ENCODE results near the gene TEX48. TPM values are rescaled to one million over a fixed set of nuclear protein-coding genes. Genes with fewer than 3 reads are reported as not detected.

TEX48 gene
- total RNA-seq, 1 donor from 2014 or later: not detected

DNA sequence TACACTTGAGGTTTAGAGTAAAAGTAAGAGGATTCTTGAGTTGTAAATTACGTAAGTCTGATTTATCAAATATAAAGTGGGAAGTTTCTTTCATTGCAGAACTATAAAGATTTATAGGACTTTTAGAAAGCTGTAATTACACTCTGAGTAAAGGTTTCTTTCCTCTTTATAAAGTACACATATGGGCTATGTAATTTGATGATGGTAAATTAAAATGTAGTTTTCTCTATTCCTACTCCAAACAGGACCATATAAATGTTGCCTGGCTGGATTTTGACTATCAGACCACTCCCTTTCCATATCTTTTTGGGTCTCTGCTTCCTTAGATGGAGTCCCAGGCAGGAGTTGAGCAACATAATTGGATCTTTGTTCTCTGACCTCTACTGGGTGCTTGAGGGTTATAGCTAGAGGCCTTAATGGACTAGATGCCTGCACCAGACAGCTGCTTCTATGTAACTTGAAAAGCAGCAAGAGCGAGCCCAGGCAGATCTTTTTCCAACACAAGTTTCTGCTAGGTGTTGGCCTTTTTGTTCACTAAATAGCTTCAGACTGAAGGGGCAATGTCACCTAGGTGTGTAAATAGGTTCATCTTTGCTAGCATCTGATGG is 11.4 kb upstream of the TEX48 start:
- no peak for DNase-seq

DNA sequence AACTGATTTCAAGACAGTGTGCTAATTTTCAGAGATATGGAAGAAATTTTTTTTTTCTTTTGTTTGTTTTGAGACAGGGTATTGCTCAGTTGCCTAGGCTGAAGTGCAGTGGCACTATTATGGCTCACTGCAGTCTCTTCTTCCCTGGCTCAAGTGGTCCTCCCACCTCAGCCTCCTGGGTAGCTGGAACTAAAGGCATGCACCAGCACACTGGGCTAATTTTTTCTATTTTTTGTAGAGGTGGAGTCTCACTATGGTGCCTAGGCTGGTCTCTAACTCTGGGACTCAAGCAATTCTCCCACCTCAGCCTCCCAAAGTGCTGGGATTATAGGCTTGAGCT is 9.9 kb upstream of the TEX48 start:
- DNase-seq: no peak

DNA sequence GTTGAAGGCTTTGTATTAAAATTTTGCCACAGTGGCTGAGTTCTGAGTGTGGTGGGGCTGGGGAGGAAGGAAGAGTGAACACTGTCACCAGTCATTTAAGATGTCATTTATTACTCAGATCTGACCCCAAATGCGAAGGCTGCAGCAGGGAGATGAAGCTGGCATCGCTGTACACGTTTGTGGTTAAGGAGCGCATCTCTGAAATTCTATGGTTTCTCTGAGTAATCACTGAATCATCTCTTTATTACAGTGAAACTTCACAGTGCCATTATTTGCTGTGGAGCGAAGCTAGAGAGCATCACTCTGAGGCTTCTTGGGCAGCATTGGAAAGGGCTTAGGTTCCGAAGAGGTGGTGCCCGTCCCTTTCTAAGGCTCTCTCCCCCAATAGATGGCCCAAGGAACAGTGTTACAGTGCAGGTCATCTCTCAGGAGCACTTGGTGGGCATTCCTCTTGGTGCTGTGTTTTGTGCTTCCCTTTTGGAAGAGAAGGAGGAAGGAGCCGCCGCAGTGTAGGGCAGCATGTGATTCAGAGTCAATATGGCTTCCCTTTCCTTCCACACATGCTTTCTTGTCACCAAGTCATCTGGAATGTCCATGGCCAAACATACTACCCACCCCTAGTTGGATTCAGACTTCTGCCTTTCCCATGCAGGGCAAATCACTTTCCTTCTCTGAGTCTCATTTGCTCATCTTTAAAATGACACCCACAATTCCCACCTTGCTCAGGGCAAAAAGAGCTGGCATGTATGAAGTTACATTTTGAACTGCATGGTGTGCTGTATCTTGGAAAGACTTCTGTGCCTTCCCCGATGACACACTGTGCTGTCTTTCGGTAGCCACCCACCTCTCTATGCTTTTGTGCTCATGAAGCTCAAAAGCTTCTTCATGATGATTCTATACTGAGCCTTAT is 9.3 kb upstream of the TEX48 start:
- peak; percentile 14 for DNase-seq

DNA sequence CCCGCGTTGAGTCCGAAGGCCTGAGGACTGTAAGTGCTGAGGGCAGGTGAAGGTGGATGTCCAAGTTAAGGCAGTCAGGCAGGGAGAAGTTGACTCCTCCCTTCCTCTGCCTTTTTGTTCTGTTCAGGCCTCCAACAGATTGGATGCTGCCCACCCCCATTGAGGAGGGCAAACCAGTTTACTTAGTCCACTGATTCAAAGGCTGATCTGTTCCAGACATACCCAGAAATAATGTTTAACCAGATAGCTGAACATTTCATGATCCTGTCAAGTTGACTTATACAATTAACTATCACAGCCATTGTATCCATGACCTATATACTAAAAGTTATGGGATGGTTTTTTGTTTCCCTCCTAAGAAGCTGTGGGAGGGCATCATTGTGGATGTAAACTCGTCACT is 8.3 kb upstream of the TEX48 start:
- no peak for DNase-seq

DNA sequence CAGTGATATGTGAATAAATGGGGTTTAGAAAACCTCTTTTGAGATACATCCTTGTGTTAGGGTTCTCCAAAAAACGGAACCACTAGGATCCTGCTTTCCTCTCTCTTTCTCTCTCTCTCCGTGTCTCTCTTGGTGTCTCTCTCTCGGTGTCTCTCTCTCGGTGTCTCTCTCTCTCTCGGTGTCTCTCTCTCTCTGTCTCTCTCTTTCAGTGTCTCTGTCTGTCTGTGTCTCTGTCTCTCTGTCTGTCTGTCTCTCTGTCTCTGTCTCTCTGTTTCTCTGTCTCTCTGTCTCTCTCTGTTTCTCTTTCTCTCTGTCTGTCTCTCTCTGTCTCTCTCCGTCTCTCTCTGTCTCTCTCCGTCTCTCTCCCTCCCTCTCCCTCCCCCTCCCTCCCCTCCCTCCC is 7.8 kb upstream of the TEX48 start:
- no peak for DNase-seq

DNA sequence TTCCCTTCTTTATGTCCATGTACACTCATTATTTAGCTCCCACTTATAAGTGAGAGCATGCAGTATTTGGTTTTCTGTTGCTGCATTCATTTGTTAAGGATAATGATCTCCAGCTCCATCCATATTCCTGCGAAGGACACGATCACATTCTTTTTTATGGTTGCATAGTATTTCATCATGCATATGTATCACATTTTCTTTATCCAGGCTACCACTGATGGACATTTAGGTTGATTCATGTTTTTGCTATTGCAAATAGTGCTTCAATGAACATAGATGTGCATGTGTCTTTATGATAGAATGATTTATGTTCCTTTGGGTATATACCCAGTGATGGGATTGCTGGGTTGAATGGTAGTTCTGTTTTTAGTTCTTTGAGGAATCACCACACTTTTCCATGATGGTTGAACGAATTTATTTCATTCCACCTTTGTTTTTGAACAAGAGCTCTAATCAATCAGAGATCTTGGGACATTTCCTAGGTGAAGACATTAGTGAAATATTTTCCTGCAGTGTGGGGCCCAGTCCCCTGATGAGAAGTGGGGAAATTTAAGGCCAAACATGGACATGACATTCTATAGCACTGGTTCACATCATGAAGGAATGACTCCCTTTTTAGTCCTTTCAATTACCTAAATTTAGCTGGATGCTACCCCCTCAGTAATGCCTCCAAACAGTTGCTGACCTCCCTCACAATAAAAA is 7.1 kb upstream of the TEX48 start:
- DNase-seq: no peak

DNA sequence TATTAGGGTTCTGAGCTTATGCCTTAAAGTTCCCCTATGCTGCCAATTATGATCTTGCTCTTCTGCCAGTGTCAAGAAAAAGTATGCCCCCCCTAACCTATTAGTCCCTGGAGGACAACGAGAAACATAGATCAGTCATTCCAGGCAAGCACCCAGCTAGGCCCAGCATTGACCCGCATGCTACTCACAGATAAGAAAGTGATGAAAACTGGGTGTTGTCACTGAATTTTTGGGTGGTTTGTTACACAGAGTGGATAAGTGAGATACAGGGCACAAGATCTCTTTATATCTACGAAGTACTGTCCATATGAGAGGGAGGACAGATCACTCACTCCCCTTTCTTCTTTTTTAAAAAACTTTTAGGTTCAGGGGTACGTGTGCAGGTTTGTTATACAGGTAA is 6.4 kb upstream of the TEX48 start:
- DNase-seq: no peak

DNA sequence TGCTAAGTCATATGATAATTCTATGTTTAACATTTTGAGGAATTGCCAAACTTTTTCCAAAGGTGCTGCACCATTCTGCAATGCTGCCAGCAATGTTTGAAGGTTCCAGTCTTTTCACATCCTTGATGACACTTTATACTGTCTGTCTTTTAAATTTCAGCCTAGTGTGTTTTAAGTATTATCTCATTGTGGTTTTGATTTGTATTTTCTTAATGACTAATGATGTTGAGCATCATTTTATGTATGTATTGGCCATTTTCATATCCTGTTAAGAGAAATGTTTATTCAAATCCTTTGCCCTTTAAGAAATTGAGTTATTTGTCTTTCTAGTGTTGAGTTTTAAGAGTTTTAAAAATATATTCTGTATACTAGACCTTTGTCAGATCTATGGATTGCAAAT is 5.0 kb upstream of the TEX48 start:
- DNase-seq: no peak

DNA sequence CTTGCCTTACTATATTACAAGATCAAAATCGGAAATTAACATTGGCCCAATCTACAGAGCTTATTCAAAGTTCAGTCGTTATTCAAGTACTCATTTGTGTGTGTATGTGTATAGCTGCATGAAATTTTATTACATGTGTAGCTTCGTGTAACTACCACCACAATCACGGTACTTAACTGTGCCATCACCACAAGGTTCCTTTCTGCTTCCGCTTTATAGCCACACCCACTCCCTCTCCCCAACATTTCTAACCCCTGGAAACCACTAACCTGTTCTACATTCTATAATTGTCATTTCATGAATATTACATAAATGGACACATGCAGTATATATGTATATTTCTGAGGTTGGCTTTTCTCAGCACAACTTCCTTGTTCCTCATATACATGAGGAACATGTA is 4.0 kb upstream of the TEX48 start:
- no peak for DNase-seq

DNA sequence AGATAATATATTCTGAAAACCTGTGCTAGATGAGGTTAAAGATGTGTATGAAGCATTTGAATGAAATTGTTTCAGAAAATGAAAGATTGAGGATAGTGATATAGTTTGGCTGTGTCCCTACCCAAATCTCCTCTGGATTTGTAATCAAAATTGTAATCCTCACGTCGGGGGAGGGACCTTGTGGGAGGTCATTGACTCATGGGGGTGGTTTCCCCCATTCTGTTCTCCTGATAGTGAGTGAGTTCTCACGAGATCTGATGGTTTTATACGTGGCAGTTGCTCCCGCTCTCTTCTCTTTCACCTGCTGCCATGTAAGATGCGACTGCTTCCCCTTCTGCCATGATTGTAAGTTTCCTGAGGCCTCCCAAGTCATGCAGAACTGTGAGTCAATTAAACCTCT is 2.0 kb upstream of the TEX48 start:
- DNase-seq: no peak

DNA sequence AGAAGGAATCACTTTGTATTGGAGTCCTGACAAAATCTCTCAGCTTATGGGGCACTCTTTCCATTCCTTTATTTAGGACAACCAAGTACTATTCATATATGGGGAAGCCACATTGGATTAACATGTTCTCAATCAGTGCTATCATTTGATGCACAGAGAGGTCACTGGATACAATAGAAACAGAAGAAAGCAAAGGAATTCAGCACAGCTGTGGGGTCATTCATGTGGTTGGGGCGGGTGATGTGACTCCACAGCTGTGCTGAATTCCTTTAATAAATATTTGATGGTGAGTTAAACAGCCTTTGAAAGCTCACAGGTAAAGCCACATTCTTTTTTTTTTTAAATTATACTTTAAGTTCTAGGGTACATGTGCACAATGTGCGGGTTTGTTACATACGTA is 854 bp upstream of the TEX48 start:
- DNase-seq: no peak

DNA sequence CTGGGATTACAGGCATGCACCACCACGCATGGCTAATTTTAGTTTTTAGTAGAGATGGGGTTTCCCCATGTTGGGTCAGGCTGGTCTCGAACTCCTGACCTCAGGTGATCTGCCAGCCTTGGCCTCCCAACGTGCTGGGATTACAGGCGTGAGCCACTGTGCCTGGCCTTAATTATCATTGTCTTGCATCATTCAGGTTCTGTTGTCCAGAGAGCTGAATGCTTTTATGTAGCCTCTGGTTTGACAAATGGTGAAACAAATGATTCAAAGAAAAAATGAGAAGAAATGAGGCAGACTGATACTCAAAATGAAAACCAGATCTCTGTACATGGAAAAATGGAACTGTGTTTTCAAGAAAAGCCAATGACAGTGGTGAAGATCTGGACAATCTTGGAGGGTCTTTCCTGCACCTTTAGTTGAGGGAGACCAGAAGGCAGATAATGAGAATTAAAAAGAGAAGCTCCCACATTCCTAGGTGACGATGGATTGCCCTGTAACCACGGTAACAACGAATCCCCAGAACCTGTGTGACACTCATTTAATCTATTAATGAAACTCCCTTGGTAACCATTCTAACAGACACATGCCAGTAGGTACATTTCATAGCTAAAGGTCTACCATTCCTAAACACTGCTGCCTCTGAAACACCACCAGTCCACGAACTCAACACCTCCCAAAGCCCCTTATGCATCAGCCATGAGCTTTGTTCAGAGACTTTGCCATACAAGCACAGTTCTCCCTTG is 1.6 kb downstream of the TEX48 start:
- no peak for DNase-seq

DNA sequence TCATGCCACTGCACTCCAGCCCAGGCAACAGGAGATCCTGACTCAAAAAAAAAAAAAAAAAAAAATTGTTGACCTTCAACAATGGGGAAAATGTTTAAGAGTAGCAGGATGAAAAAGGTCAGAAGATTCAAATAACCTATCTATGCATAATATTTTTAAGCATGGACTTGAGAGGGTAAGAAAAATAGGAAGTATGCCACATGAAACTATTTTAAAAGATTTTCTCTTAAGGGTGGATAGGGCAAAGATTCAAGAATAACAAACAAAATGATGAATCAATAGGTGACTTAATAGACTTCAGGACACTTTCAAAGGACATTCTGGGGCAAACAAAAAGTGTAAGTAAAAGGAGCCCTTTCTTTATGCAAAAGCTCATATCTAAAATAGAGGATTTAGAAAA is 3.2 kb downstream of the TEX48 start:
- no peak for DNase-seq

DNA sequence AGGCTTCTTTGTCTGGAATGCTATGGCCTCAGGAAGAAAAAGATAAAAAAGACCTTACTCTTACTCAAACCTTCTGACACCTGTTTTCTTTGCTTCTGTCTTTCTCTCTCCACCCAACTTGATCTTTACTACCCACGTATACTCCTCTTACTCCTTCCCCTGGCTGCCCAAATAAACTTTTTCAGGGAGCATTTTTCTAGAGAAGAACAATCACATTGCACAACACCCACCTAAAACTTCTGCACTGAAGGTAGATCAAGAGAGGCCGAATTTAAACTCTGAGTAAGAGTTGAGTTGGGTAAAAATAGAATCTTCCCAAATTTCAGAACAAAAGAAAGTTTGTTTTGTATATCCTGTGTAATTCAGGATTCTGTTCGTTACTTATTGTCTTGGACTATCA is 3.9 kb downstream of the TEX48 start:
- DNase-seq: no peak

DNA sequence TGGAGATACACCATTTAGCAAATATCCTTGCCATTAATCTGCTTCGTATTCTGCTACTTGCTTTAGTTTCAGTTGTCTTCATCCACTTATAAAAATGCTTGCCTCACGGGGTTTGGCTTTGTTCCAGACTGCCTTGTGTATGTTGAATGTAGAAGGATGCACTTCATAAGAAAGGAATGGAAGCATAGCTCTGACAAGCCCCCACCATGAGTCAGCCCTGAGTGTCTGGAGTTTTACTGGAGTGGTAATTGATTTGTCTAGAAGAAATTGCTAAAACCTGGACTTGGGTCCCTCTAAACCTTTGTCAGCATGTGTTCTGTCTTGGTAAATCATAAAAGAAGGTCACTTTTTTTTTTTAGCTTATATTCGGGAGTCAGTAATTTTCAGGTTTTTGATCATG is 4.6 kb downstream of the TEX48 start:
- DNase-seq: no peak

DNA sequence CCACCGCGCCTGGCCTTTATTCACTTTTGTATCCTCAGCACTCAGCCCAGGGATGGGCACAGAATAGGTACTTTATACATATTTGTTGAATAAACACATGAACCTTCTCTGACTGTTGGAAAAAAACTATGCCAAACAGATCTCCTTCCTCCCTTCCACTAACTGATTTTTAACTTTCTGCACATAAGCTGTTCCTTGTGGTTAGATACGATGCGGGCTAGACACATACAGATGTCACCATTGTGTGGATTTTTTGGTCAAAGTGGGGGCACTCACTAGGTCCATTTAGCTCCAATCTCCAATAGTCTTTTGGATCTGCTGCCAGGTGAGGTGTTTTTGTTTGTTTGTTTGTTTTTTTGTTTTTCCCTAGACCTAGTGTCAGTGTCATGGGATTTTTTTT is 5.1 kb downstream of the TEX48 start:
- DNase-seq: no peak

DNA sequence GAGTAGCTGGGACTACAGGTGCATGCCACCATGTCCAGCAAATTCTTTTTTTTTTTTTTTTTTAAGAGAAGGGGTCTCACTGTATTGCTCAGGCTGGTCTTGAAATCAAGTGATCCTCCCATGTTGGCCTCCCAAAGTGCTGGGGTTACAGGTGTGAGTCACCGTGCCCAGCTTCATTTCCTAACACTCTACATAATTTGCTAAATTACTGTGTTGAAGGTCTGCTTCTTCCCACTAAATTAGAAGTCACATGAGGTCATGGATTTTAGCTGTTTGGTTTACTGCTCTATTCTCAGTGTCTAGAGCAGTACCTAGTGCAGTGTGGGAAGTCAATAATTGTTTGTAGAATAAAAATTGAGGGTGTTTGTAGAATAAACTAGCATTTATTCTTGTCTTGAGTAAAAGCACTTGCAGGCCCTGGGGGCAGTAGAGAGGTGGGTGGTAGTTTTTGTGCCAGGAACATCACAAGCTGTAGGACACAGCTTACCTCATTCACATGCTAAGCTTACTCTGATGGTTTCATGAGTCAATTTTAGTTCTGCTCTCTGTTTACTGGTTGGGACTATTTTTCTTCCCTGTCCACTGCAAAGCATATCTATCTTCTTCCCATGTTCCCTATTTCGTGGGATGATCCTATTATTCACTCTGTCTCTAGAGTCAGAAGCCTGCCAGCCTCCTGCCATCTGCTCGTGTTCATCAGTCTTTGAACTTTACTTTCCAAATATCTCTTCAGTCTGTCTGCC is 7.0 kb downstream of the TEX48 start:
- no peak for DNase-seq

DNA sequence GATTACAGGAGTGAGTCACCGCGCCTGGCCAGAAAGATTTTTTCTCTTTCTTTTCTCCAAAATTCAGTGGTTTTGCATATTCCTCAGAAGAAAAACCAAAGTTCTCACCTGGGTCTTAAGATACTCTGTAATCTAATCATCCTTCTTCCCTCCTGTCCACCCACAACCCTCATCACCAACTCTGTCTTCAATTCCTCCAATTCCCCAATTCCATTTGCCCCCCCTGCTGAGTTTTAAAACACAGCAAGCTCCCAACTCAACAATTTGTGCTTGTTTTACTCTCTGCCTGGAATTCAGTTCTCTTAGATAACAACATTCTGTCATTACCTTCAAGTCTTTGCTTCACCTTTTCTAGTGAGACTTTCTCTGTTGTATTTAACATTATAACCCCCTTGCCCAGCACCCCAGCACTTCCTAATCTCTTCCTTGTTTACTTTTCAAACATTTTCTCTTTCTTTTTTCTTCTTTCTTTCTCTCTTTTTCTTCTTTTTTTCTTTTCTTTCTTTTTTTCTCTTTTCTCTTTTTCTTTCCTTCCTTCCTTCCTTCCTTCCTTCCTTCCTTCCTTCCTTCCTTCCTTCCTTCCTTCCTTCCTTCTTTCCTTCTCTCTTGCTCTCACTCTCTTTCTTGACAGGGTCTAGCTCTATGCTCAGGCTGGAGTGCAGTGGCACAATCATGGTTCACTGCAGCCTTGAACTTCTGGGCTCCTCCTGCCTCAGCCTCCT is 7.8 kb downstream of the TEX48 start:
- no peak for DNase-seq

DNA sequence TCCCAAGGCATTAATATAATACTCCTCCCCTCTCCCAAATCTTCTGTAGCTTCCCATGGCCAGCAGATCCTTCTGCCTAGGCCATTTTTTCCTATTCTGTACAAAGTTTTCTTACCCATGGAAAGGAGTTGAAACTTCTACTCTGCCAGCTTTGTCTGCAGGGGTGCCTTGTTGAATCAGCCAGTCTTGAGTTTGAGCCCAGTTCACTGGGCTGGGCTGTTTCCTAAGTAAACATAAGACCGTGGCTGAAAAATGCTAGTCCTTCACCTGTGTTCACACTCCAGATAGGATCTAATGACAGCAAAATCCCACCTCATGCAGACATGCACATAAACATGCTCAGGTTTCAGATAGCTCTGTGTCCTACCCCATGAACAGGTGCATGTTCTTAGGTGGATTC is 10.4 kb downstream of the TEX48 start:
- DNase-seq: no peak

DNA sequence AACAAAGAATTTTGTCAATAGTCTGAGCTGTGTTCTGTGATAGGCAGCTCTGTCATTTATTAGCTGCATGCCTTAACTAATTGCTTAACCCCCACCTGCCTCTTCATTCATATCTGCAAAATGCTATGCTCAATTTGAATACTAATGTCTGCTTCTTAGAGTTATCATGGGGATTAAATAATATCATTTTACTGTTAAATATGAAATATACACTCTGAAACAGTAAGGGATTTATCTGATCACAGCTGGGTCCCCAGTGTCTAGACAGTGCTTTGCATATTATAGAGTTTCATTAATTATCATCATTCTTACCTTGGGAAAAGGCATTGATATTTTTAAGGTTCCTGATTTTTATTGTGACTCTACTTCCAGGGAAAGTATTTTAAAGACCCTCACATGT is 12.0 kb downstream of the TEX48 start:
- DNase-seq: no peak

DNA sequence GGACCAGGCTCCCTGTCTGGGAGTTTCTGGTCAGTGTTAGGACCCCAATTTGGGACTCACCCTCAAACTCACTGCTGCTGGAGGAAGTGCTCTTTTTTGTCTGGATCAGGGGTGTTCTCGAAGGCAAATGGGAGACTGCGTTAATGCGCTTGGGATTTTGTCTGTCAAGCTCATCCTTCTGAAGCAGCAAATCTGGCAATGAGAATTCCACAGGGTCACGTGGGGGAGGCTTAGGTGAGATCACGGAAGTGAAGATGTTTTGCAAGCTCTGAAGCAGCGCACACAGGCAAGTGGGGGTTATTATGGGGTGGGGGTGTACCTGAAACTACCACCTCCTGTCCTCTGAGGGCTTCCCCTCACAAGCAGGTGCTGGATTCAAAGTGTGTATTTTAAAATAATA is 13.8 kb downstream of the TEX48 start:
- DNase-seq: no peak

DNA sequence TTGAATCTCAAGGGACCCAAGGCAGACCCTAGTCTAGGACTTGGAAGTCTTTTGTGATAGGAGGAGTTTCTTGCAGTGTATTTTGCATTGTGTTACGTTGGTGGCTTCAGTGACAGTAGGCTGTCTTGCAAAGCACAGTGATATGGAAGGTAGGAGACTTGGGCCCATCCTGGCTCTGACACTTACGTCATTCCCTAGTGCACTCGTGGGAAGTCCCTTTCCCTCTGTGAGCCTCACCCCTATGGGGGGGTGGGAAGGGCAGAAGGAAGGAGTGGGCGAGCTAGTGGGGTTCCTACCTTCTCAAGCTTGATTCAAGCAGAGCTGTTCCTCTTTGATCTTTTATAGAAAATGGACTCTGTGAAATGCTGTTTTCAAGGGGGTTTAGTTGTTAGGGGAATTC is 15.1 kb downstream of the TEX48 start:
- DNase-seq: no peak
